GM18526 (cell line): Measurements from ENCODE around the gene TNFRSF21.

ENCODE experiments used
- POLR2A ChIP-seq: IDR thresholded peaks from 3 replicates; pipeline ENCODE4 v1.6.1; 2011; ENCODE audit not compliant: insufficient read length; ENCODE audit errors: extremely low read depth

Gene TNFRSF21, protein sequence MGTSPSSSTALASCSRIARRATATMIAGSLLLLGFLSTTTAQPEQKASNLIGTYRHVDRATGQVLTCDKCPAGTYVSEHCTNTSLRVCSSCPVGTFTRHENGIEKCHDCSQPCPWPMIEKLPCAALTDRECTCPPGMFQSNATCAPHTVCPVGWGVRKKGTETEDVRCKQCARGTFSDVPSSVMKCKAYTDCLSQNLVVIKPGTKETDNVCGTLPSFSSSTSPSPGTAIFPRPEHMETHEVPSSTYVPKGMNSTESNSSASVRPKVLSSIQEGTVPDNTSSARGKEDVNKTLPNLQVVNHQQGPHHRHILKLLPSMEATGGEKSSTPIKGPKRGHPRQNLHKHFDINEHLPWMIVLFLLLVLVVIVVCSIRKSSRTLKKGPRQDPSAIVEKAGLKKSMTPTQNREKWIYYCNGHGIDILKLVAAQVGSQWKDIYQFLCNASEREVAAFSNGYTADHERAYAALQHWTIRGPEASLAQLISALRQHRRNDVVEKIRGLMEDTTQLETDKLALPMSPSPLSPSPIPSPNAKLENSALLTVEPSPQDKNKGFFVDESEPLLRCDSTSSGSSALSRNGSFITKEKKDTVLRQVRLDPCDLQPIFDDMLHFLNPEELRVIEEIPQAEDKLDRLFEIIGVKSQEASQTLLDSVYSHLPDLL

DNA sequence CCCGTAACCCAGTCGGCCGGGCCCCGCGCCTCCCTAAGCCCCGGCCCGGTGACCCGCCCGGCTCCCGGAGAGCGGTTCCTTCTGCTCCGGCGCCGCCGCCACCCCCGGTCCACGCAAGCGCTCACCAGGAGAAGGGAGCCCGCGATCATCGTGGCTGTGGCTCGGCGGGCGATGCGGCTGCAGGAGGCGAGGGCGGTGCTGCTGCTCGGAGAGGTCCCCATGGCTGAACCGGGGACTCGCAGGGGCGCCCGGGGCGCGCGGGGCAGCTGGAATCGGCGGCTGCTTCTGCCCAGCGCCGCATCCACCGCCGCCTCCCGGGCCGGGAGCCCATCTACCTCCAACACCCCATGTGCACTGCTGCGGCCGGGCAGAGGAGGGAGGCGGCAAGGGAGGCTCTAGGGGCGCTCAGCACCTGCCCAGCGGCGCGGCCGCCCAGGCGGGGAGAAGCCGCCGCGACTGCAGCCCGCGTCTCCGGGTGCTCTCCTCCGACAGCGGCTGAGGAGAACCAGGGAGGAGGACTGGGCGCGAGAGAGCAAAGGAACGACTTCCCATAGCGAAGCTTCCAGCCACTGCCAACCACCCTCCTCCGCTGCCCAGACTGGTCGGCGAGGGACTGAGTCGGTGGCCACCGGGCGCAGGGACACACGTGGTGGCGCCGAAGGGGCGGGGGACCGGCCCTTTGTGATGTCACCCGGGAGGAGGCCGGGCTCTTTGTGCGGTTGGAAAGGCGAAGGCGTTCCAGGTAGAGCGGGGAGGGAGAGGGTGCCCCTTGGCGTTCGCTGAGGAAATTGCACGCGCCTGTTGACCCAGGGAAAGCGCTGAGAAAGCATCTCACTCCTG lies at the start of gene TNFRSF21:
TSS of gene TNFRSF21 (minus strand) at position 615 of the 840 bp plus-strand sequence. CDS start at position 221, 394 bp downstream.
- peak; percentile 66 for TF ChIP-seq POLR2A

DNA sequence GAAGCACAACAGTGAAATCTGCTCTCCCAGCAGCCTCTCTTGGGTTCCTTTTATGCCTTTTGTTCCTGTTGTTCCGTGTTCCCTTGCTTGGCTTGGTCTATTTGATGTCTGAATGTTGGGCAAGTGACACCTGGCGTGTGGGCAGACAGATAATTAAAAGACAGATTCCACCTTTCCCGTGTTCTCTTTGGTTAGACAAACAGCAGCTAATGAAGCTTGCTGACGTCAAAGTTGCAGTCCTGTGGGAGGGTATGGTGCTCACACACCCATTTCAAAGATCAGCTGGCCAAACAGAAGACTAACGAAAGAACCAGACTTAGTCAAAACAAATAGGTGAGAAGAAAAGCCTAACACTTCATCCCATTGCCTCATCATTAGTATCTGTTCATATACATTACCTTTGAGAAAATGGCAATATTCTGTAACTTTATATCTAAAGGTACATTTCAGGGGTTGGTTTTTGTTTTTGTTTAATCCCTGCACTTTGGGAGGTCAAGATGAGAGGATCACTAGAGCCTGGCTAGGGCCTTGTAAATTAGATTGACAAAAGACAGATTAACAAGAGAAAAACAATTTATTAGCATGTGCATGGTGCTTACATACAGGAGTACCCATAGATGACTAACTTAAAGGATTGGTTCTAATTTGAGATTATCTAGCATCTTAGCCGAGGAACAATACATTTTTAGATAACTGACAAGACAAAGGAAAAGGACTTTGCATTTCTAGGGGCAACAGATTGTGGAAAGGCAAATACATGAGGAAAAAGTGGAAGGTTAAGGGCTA lies 48.9 kb upstream of the TNFRSF21 start:
- no peak for TF ChIP-seq POLR2A

- TF ChIP-seq POLR2A: no peak
Observed at GRCh38 chr6:47357827-47358226, 48.1 kb upstream of the TNFRSF21 start.

- no peak for TF ChIP-seq POLR2A
Observed at GRCh38 chr6:47355496-47355895, 45.8 kb upstream of the TNFRSF21 start.

- no peak for TF ChIP-seq POLR2A
Observed at GRCh38 chr6:47353871-47354270, 44.2 kb upstream of the TNFRSF21 start.

DNA sequence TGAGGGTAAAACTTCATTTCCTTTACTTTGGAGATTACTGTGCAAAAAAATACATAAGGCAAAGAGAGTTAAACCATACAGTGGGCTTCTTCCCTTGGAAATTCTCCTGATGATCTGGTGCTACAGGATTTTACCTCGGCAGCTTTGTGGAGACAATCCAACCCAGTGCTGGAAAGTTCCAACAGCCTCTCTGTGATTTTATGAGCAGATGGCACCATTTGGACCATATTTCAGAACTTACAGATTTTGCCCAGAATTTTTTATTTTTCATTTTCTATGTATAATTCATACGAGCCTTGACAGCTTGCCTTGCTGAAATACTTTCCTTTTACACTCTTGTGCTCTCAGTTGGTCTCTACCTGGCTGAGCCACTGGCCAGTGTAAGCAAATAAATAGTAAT lies 43.3 kb upstream of the TNFRSF21 start:
- no peak for TF ChIP-seq POLR2A

GRCh38 chr6:47352194-47352920 lies 42.7 kb upstream of the TNFRSF21 start:
- TF ChIP-seq POLR2A: no peak

GRCh38 chr6:47351621-47352020 lies 41.9 kb upstream of the TNFRSF21 start:
- TF ChIP-seq POLR2A: no peak

- TF ChIP-seq POLR2A: no peak
Observed at GRCh38 chr6:47349931-47350330, 40.2 kb upstream of the TNFRSF21 start.

DNA sequence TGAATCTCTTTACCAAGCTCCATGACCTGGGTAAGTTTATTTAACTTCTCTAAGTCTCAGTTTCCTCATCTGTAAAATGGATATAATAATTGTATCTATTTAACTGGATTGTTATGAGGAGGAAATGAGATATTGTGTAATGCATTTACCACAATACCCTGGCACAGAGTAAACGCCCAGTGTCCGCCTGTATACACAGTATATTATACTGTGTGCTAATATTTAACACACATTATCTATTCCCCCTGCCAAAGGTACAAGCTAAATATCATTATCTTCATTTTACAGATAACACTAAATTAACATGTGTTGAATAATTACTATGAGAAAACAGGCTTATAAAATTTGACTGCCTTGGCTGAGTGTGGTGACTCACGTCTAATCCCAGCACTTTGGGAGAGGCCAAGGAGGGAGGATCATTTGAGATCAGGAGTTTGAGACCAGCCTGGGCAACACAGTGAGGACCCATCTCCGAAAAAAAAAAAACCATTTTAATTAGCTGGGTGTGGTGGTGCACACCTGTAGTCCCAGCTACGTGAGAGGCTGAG lies 38.7 kb upstream of the TNFRSF21 start:
- no peak for TF ChIP-seq POLR2A

DNA sequence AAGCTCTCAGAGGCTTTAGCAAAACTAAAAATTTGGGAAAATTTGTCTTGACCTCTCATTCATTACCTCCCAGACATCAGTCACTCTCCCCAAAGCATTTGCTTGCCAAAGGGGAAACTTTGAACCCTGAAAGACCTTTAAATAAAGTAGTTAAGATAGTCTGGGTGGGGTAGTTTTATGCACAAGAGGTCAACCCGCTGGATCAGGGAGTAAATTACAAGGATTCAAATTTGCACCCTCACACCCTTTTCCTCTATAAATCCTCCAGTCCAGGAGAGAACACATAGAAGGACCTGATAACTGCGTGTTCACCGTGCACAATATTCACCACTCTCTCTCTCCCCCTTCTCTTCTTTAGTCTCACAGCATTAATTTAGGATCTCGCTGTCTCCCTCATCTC lies 36.1 kb upstream of the TNFRSF21 start:
- TF ChIP-seq POLR2A: no peak

DNA sequence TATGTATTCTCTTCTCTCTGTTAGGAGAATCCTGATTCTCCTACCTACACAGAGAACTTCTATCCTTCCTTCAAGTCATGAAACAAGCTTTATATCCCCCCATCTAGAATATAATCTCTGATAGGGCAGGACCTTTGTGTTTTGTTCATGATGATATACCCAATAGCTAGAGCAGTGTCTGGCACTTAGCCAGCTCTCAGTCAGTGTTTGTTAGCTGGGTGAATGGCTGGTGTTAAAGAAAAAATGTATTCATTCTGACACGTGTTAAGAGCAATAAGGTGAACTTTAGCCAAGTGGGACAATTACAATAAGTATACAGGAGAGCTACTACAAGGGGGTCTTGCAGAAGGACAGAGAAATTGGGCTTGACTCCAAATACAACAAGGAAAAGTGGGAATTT lies 34.3 kb upstream of the TNFRSF21 start:
- no peak for TF ChIP-seq POLR2A

DNA sequence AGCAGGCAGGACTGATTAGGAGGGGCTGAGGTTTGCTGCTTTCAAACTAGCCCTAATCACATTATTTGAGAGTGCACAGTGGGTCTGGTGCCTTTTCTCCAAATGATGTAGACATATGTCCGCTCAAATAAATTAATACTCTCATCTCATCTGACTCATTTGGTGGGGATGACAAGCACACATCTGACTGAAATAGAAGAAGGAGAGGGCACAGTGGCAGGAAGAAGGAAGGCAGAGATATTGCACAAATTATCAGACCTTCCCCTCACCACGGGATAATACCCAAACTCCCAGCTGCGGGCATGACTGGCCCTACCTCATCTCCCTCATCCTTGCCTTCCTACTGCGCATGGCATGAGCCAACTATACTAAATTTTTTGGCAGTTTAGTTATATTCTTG lies 33.9 kb upstream of the TNFRSF21 start:
- no peak for TF ChIP-seq POLR2A

- TF ChIP-seq POLR2A: no peak
Observed at GRCh38 chr6:47342824-47343223, 33.1 kb upstream of the TNFRSF21 start.
